H1 (cell line): ENCODE measurements around the gene APMAP. TPM values are rescaled to one million over a fixed set of nuclear protein-coding genes. Genes with fewer than 3 reads are reported as not detected.

Experiments used
- CTCF ChIA-PET: fragments of 300-600 bp; sonication (Branson Sonifier 250); formaldehyde crosslinking; loops from one replicate; lab custom pipeline; 2021; ENCODE audit not compliant: partially characterized antibody; lab: Charles Lee
- POLR2A ChIA-PET: fragments of 300-600 bp; sonication (Branson Sonifier 250); formaldehyde crosslinking; loops from one replicate; lab custom pipeline; 2021; ENCODE audit warnings: inconsistent platforms; ENCODE audit not compliant: partially characterized antibody; lab: Charles Lee
- DNase-seq, 2 experiments: peaks; one replicate each; pipeline versions ENCODE4 v3.0.0 to v3.0.0-alpha.2; 2010 to 2022; ENCODE audit warnings: low spot score in 2 of 2, low read depth in 1 of 2, mixed read lengths in 1 of 2
- FAIRE-seq: peaks from 2 replicates; lab custom pipeline; 2011; peaks lifted over from hg19 to GRCh38; lab: Jason Lieb, UNC
- H2AFZ ChIP-seq: 2 replicates; pipeline ENCODE4 v1.8.1; 2012; ENCODE audit warnings: low read length, inconsistent platforms
- H2AK5ac ChIP-seq: 2 replicates; pipeline ENCODE4 v1.6.1; 2013; ENCODE audit warnings: low read depth, low read length
- H2BK120ac ChIP-seq: replicated peaks from 2 replicates; pipeline ENCODE3; 2013; ENCODE audit warnings: low read depth, low read length, inconsistent platforms
- H2BK12ac ChIP-seq: 2 replicates; pipeline ENCODE4 v1.6.1; 2013; ENCODE audit warnings: low read depth, low read length
- H2BK15ac ChIP-seq: 2 replicates; pipeline ENCODE4 v1.6.1; 2013; ENCODE audit warnings: low read length
- H2BK20ac ChIP-seq: 2 replicates; pipeline ENCODE4 v1.6.1; 2013; ENCODE audit warnings: low read length
- H2BK5ac ChIP-seq: 2 replicates; pipeline ENCODE4 v1.6.1; 2013; ENCODE audit warnings: low read depth, low read length
- H3K14ac ChIP-seq: 2 replicates; pipeline ENCODE4 v1.6.1; 2013; ENCODE audit warnings: inconsistent platforms; ENCODE audit not compliant: insufficient read length
- H3K18ac ChIP-seq: 2 replicates; pipeline ENCODE4 v1.6.1; 2013; ENCODE audit warnings: low read length; ENCODE audit errors: extremely low read depth
- H3K23ac ChIP-seq: 2 replicates; pipeline ENCODE4 v1.6.1; 2013; ENCODE audit warnings: inconsistent platforms; ENCODE audit not compliant: insufficient read length
- H3K23me2 ChIP-seq: 2 replicates; pipeline ENCODE4 v1.6.1; 2013; ENCODE audit warnings: low read depth, low read length
- H3K27ac ChIP-seq: 2 replicates; pipeline ENCODE4 v1.6.1; 2011; ENCODE audit warnings: low read depth, low read length, inconsistent platforms
- H3K27me3 ChIP-seq, 4 experiments: replicated peaks in 1 of 4; 1 replicate in 1 of 4; 2 replicates in 3 of 4; pipeline versions ENCODE4 v1.6.1 to v1.8.1; 2011 to 2013; ENCODE audit warnings: low read length in 3 of 4, mild to moderate bottlenecking in 3 of 4, inconsistent platforms in 2 of 4, mixed read lengths in 2 of 4, moderate library complexity in 1 of 4; ENCODE audit not compliant: control insufficient read depth in 3 of 4, insufficient read depth in 3 of 4; ENCODE audit errors: extremely low read depth in 1 of 4
- H3K36me3 ChIP-seq, 4 experiments: 2 replicates each; pipeline versions ENCODE4 v1.6.1 to v1.8.1; 2011 to 2013; ENCODE audit warnings: mild to moderate bottlenecking in 4 of 4, low read length in 3 of 4, moderate library complexity in 2 of 4, control low read depth in 1 of 4, inconsistent platforms in 1 of 4; ENCODE audit not compliant: insufficient read depth in 4 of 4, control insufficient read depth in 2 of 4
- H3K4ac ChIP-seq: replicated peaks from 2 replicates; pipeline ENCODE3; 2013; ENCODE audit warnings: low read length, low read depth, mixed read lengths, inconsistent platforms; ENCODE audit not compliant: insufficient read length
- H3K4me1 ChIP-seq, 4 experiments: replicated peaks in 1 of 4; 1 replicate in 1 of 4; 2 replicates in 3 of 4; pipeline versions ENCODE4 v1.6.1 to v1.8.1; 2011 to 2013; ENCODE audit warnings: low read length in 3 of 4, inconsistent platforms in 2 of 4, mixed read lengths in 1 of 4; ENCODE audit not compliant: insufficient read depth in 4 of 4, control insufficient read depth in 3 of 4
- H3K4me2 ChIP-seq, 2 experiments: 2 replicates each; pipeline versions ENCODE4 v1.6.1 to v1.8.1; 2011 to 2013; ENCODE audit warnings: low read depth in 2 of 2, low read length in 2 of 2, control low read depth in 1 of 2, inconsistent platforms in 1 of 2, mild to moderate bottlenecking in 1 of 2; ENCODE audit not compliant: insufficient read depth in 1 of 2
- H3K4me3 ChIP-seq, 4 experiments: fragments of 200-600, 300-600 bp in 1 of 4; sonication (generic), shearing (Covaris generic), sonication (Bioruptor Twin) in 1 of 4; 2 replicates each; pipeline versions ENCODE4 v1.5.1 to v1.8.1; 2011 to 2016; ENCODE audit warnings: low read length in 4 of 4, low read depth in 3 of 4, control low read depth in 2 of 4, inconsistent platforms in 2 of 4, mild to moderate bottlenecking in 2 of 4, mixed read lengths in 1 of 4, moderate library complexity in 1 of 4; ENCODE audit not compliant: insufficient read depth in 2 of 4; ENCODE audit errors: extremely low read depth in 1 of 4
- H3K56ac ChIP-seq: replicated peaks from 2 replicates; pipeline ENCODE3; 2013; ENCODE audit warnings: low read depth, mild to moderate bottlenecking, mixed read lengths, low read length, inconsistent platforms; ENCODE audit not compliant: insufficient read length
- H3K79me1 ChIP-seq: 2 replicates; pipeline ENCODE4 v1.6.1; 2013; ENCODE audit warnings: low read depth, low read length, control low read depth
- H3K79me2 ChIP-seq, 2 experiments: 2 replicates each; pipeline versions ENCODE4 v1.6.1 to v1.8.1; 2012 to 2013; ENCODE audit warnings: low read length in 2 of 2, mild to moderate bottlenecking in 2 of 2, inconsistent platforms in 1 of 2; ENCODE audit not compliant: insufficient read depth in 2 of 2, control insufficient read depth in 1 of 2
- H3K9ac ChIP-seq, 4 experiments: replicated peaks in 1 of 4; 1 replicate in 1 of 4; 2 replicates in 3 of 4; pipeline versions ENCODE4 v1.6.1 to v1.8.1; 2011 to 2013; ENCODE audit warnings: low read depth in 3 of 4, low read length in 3 of 4, control low read depth in 2 of 4, mild to moderate bottlenecking in 2 of 4, moderate library complexity in 2 of 4, inconsistent platforms in 1 of 4; ENCODE audit errors: extremely low read depth in 1 of 4
- H3K9me3 ChIP-seq, 2 experiments: 2 replicates each; pipeline versions ENCODE4 v1.6.1 to v1.8.1; 2012 to 2013; ENCODE audit warnings: mild to moderate bottlenecking in 2 of 2, moderate library complexity in 2 of 2, control low read depth in 1 of 2, inconsistent platforms in 1 of 2, low read depth in 1 of 2, low read length in 1 of 2, mixed read lengths in 1 of 2; ENCODE audit not compliant: insufficient read depth in 2 of 2
- H4K20me1 ChIP-seq, 2 experiments: replicated peaks in 1 of 2; 2 replicates each; pipeline versions ENCODE3 to v1.8.1; 2011 to 2013; ENCODE audit warnings: inconsistent platforms in 2 of 2, low read length in 2 of 2, mild to moderate bottlenecking in 1 of 2; ENCODE audit not compliant: insufficient read depth in 2 of 2, control insufficient read depth in 1 of 2
- H4K5ac ChIP-seq: 2 replicates; pipeline ENCODE4 v1.6.1; 2013; ENCODE audit warnings: low read length, low read depth, mixed read lengths, inconsistent platforms; ENCODE audit not compliant: insufficient read length
- H4K8ac ChIP-seq: 2 replicates; pipeline ENCODE4 v1.8.0; 2013; ENCODE audit warnings: mild to moderate bottlenecking, moderate library complexity, low read length, inconsistent platforms; ENCODE audit not compliant: insufficient read depth; ENCODE audit errors: extremely low read depth
- H4K91ac ChIP-seq: replicated peaks from 2 replicates; pipeline ENCODE3; 2013; ENCODE audit warnings: low read length, mixed read lengths, inconsistent platforms; ENCODE audit not compliant: insufficient read length
- FOSL1 ChIP-seq: IDR thresholded peaks from 2 replicates; pipeline ENCODE4 v1.6.1; 2011; ENCODE audit warnings: mild to moderate bottlenecking, low read depth, low read length, moderate library complexity; ENCODE audit not compliant: insufficient read depth
- GTF2F1 ChIP-seq: IDR thresholded peaks from 2 replicates; pipeline ENCODE4 v1.6.1; 2012; ENCODE audit warnings: low read depth, low read length, improper control_type of control experiment, borderline replicate concordance
- KDM5A ChIP-seq: fragments of 200-600 bp; IDR thresholded peaks from 2 replicates; pipeline ENCODE4 v1.7.1; 2012; ENCODE audit warnings: mild to moderate bottlenecking, low read length, inconsistent platforms, mixed read lengths
- MAX ChIP-seq: IDR thresholded peaks from 2 replicates; pipeline ENCODE4 v1.6.1; 2012; ENCODE audit warnings: inconsistent platforms
- SRF ChIP-seq: IDR thresholded peaks from 2 replicates; pipeline ENCODE4 v1.6.1; 2011; ENCODE audit warnings: mild to moderate bottlenecking, low read depth, low read length, moderate library complexity
- WGBS, 2 experiments: shearing (Covaris generic) in 1 of 2; methylation state at CpG; one replicate each; pipeline versions ENCODE4 v1.1.6 to v1.1.7; 2013 to 2015; ENCODE audit warnings: low lambda C conversion rate in 2 of 2, mixed read lengths in 2 of 2, inconsistent platforms in 1 of 2, low coverage in 1 of 2, missing lambda C conversion rate in 1 of 2; ENCODE audit not compliant: insufficient replicate concordance in 2 of 2, insufficient coverage in 1 of 2, insufficient read length in 1 of 2; ENCODE audit errors: extremely low coverage in 1 of 2, missing lambda C conversion rate in 1 of 2; 5-methylcytosine and 5-hydroxymethylcytosine counted together
- polyA plus RNA-seq, 7 experiments: library from polyadenylated mRNA; depleted of rRNA in 3 of 7; stranded (reverse) in 5 of 7; unstranded in 2 of 7; fragments of >200 nt in 5 of 7; fragments of 200-250 nt in 2 of 7; gene quantifications; 1 replicate in 5 of 7; 2 replicates in 1 of 7; 4 replicates in 1 of 7; pipeline versions ENCODE4 v1.2.1 to v1.2.3, GENCODE V29; 2011 to 2013; ENCODE audit warnings: missing spikeins in 2 of 7, mixed read lengths in 2 of 7
- total RNA-seq: library from RNA; stranded (reverse); fragmentation: NEBNext Ultra II Directional; extraction: Animal tissue kit (Norgen Biotek cat#: 25700); gene quantifications from 2 replicates; pipeline ENCODE4 v1.2.1, GENCODE V29; 2021

The APMAP gene
- total and polyA plus RNA-seq, 2 of the 8 experiments (the other 6 are each of a cell fraction or from before 2014, with no cell fraction given): 31.3 to 66.0 TPM

GRCh38 chr20:25030649-25031207 is 38.2 kb upstream of the APMAP start:
- ChIA-PET POLR2A (no interaction called here), CTCF (interaction anchor here (0.7 to 1.1 kb wide), 2 partner anchors 16 to 46 kb away, joined by 3 read pairs; no protein-coding TSS in a partner anchor)
- H3K23ac ChIP-seq: no peak overlapping the region
- no peak overlapping the region for H4K5ac ChIP-seq
- no peaks in the 10 kb centered on the region for H3K79me1 ChIP-seq
- H3K36me3 ChIP-seq: no peaks in the 10 kb centered on the region
- no peaks in the 10 kb centered on the region for H4K20me1 ChIP-seq
- no peak overlapping the region for H2AK5ac ChIP-seq
- H3K14ac ChIP-seq: no peak overlapping the region
- H3K9me3 ChIP-seq: peaks cover 0 to 5% of the 10 kb centered on the region in 2 experiments; a peak in 1 of 4 replicates
- WGBS, 2 experiments: 95% methylated on average over 8 of the region's 8 CpGs; no CpG with 5 or more reads in 1 of the 2 experiments
- H3K18ac ChIP-seq: no peak overlapping the region
- H3K56ac ChIP-seq: no peak overlapping the region
- H3K4me1 ChIP-seq: peaks cover 0 to 5% (median 1%) of the 10 kb centered on the region in 4 experiments; a peak in 3 of 7 replicates
- no peak overlapping the region for H2BK15ac ChIP-seq
- no peak overlapping the region for H2BK20ac ChIP-seq
- H3K23me2 ChIP-seq: no peaks in the 10 kb centered on the region
- TF ChIP-seq MAX (no peak), FOSL1 (no peak), GTF2F1 (no peak), KDM5A (no peak), SRF (no peak)
- no peak overlapping the region for H3K4ac ChIP-seq
- no peak overlapping the region for H3K4me3 ChIP-seq
- DNase-seq (no peak), FAIRE-seq (no peak)
- no peak overlapping the region for H2BK12ac ChIP-seq
- H3K27me3 ChIP-seq: no peaks in the 10 kb centered on the region; a peak in 1 of 7 replicates
- no peak overlapping the region for H2BK120ac ChIP-seq
- H4K91ac ChIP-seq: no peak overlapping the region
- no peak overlapping the region for H3K27ac ChIP-seq
- no peak overlapping the region for H3K9ac ChIP-seq
- no peak overlapping the region for H2BK5ac ChIP-seq
- H4K8ac ChIP-seq: no peak overlapping the region
- H3K79me2 ChIP-seq: no peaks in the 10 kb centered on the region
- H2AFZ ChIP-seq: no peak overlapping the region
- no peak overlapping the region for H3K4me2 ChIP-seq
